Measurements from ENCODE around the gene FCGR2B. TPM values are rescaled to one million over a fixed set of nuclear protein-coding genes. Genes with fewer than 3 reads are reported as not detected.

FCGR2B gene
- total RNA-seq, 1 experiment from 2014 or later = not detected

GRCh38 chr1:161706482-161707347, 43.8 kb downstream of the FCGR2B start, which contains the start of gene FCRLA:
TSS of gene FCRLA (plus strand) at chr1:161707229. CDS start at chr1:161707265, 36 bp downstream.
- no peak within 1 kb of the TSS for H3K4me2 ChIP-seq (ENCODE audit: insufficient read depth, insufficient read length, low read length)
- no peak within 1 kb of the TSS for H3K4ac ChIP-seq (ENCODE audit: low read depth, low read length)
- no peak within 1 kb of the TSS for H2BK120ac ChIP-seq (ENCODE audit: low read depth, low read length, poor library complexity, severe bottlenecking)
- H3K27me3 ChIP-seq (ENCODE audit: insufficient read depth, low read length) = no peaks in the 10 kb centered on the region
- H3K27ac Mint-ChIP-seq = no peak within 1 kb of the TSS
- H2AK5ac ChIP-seq (ENCODE audit: insufficient read length, low read length) = no peak within 1 kb of the TSS
- H4K8ac ChIP-seq (replicated peaks; ENCODE audit: insufficient read length, low read depth, low read length) = no peak within 1 kb of the TSS
- H3K27me3 Mint-ChIP-seq (ENCODE audit: low read depth) = peaks cover 3% of the 10 kb centered on the region
- no peak within 1 kb of the TSS for H2BK15ac ChIP-seq (ENCODE audit: low read depth, low read length)
- WGBS (ENCODE audit: extremely low coverage, insufficient read length, low lambda C conversion rate) = no CpG with 5 or more reads among the region's 4 CpGs
- H3K79me1 ChIP-seq (ENCODE audit: insufficient read depth, low read depth, low read length, poor library complexity, severe bottlenecking) = no peaks in the 10 kb centered on the region
- H3K79me2 ChIP-seq (ENCODE audit: insufficient read depth, low read length) = no peaks in the 10 kb centered on the region
- no peaks in the 10 kb centered on the region for H3K9me3 Mint-ChIP-seq
- no peak within 1 kb of the TSS for H2AFZ ChIP-seq (ENCODE audit: low read length)
- H3K9me3 ChIP-seq (ENCODE audit: control insufficient read depth, low read depth, low read length) = no peaks in the 10 kb centered on the region
- H3K4me3 Mint-ChIP-seq = no peak within 1 kb of the TSS
- no peak within 1 kb of the TSS for H3T11ph ChIP-seq (ENCODE audit: low read length)
- no peak within 1 kb of the TSS for H4K91ac ChIP-seq (ENCODE audit: insufficient read length, low read depth, low read length)
- H3K9ac ChIP-seq (ENCODE audit: extremely low read depth, insufficient read length, low read length) = no peak within 1 kb of the TSS
- no peak within 1 kb of the TSS for H3K23ac ChIP-seq (ENCODE audit: insufficient read length, low read depth, low read length)
- no peak within 1 kb of the TSS for H3K18ac ChIP-seq (ENCODE audit: insufficient read length, low read depth, low read length)
- H2BK5ac ChIP-seq (ENCODE audit: insufficient read length, low read length) = no peak within 1 kb of the TSS
- no peak within 1 kb of the TSS for H3K14ac ChIP-seq (ENCODE audit: insufficient read depth, low read length)
- no peak within 1 kb of the TSS for H2BK20ac ChIP-seq (ENCODE audit: low read depth, low read length, poor library complexity, severe bottlenecking)
- H4K20me1 ChIP-seq (ENCODE audit: control insufficient read depth, insufficient read depth, insufficient read length) = no peaks in the 10 kb centered on the region
- H3K4me1 Mint-ChIP-seq = peaks cover 12 to 18% of the 10 kb centered on the region in 2 experiments
- H4K5ac ChIP-seq (ENCODE audit: insufficient read length, low read depth, low read length) = no peak within 1 kb of the TSS
- H3K56ac ChIP-seq (ENCODE audit: insufficient read length, low read depth, low read length) = no peak within 1 kb of the TSS
- H3K27ac ChIP-seq (ENCODE audit: insufficient read length, low read depth, low read length) = no peak within 1 kb of the TSS
- H2BK12ac ChIP-seq (ENCODE audit: insufficient read length, low read depth, low read length) = no peak within 1 kb of the TSS
- no peaks in the 10 kb centered on the region for H3K23me2 ChIP-seq (ENCODE audit: insufficient read length, low read depth, low read length, poor library complexity, severe bottlenecking)
- H3K4me1 ChIP-seq (ENCODE audit: insufficient read depth, low read length) = no peaks in the 10 kb centered on the region
- DNase-seq = no peak
- no peak for TF ChIP-seq CTCF (conservative IDR thresholded peaks at IDR 0.05)
- H3K36me3 Mint-ChIP-seq (ENCODE audit: insufficient read depth in 1 of 3, low read depth in 3 of 3) = no peaks in the 10 kb centered on the region

All from H9 (cell line).